ENCODE data around the gene KLK12. TPM values are rescaled to one million over a fixed set of nuclear protein-coding genes. Genes with fewer than 3 reads are reported as not detected.

Gene KLK12
- total and polyA plus RNA-seq, 2 of the 13 experiments (the other 11 are each of a cell fraction or from before 2014, with no cell fraction given): not detected

- H3K79me2 ChIP-seq (ENCODE audit: insufficient read depth, low read length): no peaks in the 10 kb centered on the region
- no TSS peak for BruUV-seq (replicated peaks)
- no peak for ATAC-seq
- FAIRE-seq: no peak
- H2AFZ ChIP-seq (ENCODE audit: low read length): no peak overlapping the region
- TF ChIP-seq TEF (CRISPR knock-in tag; IDR thresholded peaks at IDR 0.05) (no peak), ZFY (CRISPR knock-in tag; IDR thresholded peaks at IDR 0.05) (no peak), MTA3 (CRISPR knock-in tag; IDR thresholded peaks at IDR 0.05) (no peak)
- no peaks in the 10 kb centered on the region for H3K9me3 ChIP-seq (ENCODE audit: low read length)
- POLR2A ChIA-PET: no interaction called here
- no peak overlapping the region for H3K4me2 ChIP-seq (ENCODE audit: low read depth, low read length)
- in situ Hi-C loops (cut with HindIII; ENCODE audit: extremely low pct_ligation_motif_present, low pct_unique_long_range_greater_than_20kb) (no loop called here), intact Hi-C loops (cut with micrococcal nuclease; ENCODE audit: unreplicated experiment) (no loop called here)
- H3K4me3 ChIP-seq (replicated peaks in 1 of 3; ENCODE audit: insufficient read depth in 1 of 3, low read depth in 2 of 3, low read length in 3 of 3): no peak overlapping the region
- no peak overlapping the region for H3K27ac ChIP-seq (ENCODE audit: extremely low read length, insufficient read depth, low read length)
- H4K20me1 ChIP-seq (ENCODE audit: insufficient read depth, low read length): no peaks in the 10 kb centered on the region
- H3K36me3 ChIP-seq (replicated peaks in 1 of 2; ENCODE audit: control insufficient read depth in 1 of 2, insufficient read depth in 2 of 2, low read length in 2 of 2): no peaks in the 10 kb centered on the region
- H3K9ac ChIP-seq (ENCODE audit: insufficient read depth, low read depth, low read length): no peak overlapping the region
- CTCF ChIA-PET (ENCODE audit: low intra/inter-chr PET ratio, low total read pairs): no interaction called here
- no peak for DNase-seq (ENCODE audit: low spot score)
- no peaks in the 10 kb centered on the region for H3K4me1 ChIP-seq (ENCODE audit: insufficient read depth, low read length)
- WGBS (ENCODE audit: low lambda C conversion rate): 15% methylated on average over 8 of the region's 8 CpGs
- no peaks in the 10 kb centered on the region; a peak in 1 of 5 replicates for H3K27me3 ChIP-seq (ENCODE audit: control insufficient read depth in 1 of 2, insufficient read depth in 2 of 2, low read length in 2 of 2)
These were observed 55.0 kb downstream of the KLK12 start for GRCh38 chr19:50979758-50980157.

Other genes starting within 250 kb of the KLK12 start
- gene ACP4, start 244.6 kb downstream of the KLK12 start, total RNA-seq (2016; rRNA removed; fragmentation: Illumina TruSeq; extraction: Trizol): not detected in 2 replicates
- 0.08 TPM in 1 of 2 replicates, not detected in the other for gene ACP4, start 244.6 kb downstream of the KLK12 start, polyA plus RNA-seq (2011; rRNA removed)
- not detected in 2 replicates for gene KLK1, start 211.2 kb downstream of the KLK12 start, total RNA-seq (2016; rRNA removed; fragmentation: Illumina TruSeq; extraction: Trizol)
- gene KLK1, start 211.2 kb downstream of the KLK12 start, polyA plus RNA-seq (2011; rRNA removed): not detected in 2 replicates
- gene KLK15, start 201.4 kb downstream of the KLK12 start, total RNA-seq (2016; rRNA removed; fragmentation: Illumina TruSeq; extraction: Trizol): not detected in 2 replicates
- gene KLK15, start 201.4 kb downstream of the KLK12 start, polyA plus RNA-seq (2011; rRNA removed): not detected in 2 replicates
- gene KLK3, start 180.1 kb downstream of the KLK12 start, total RNA-seq (2016; rRNA removed; fragmentation: Illumina TruSeq; extraction: Trizol): not detected in 2 replicates
- gene KLK3, start 180.1 kb downstream of the KLK12 start, polyA plus RNA-seq (2011; rRNA removed): not detected in 2 replicates
- gene KLK2, start 161.6 kb downstream of the KLK12 start, total RNA-seq (2016; rRNA removed; fragmentation: Illumina TruSeq; extraction: Trizol): not detected in 2 replicates
- 0.11 TPM in 1 of 2 replicates, not detected in the other for gene KLK2, start 161.6 kb downstream of the KLK12 start, polyA plus RNA-seq (2011; rRNA removed)
- gene KLK4, start 123.6 kb downstream of the KLK12 start, total RNA-seq (2016; rRNA removed; fragmentation: Illumina TruSeq; extraction: Trizol): not detected in 2 replicates
- not detected in 2 replicates for gene KLK4, start 123.6 kb downstream of the KLK12 start, polyA plus RNA-seq (2011; rRNA removed)
- gene KLK5, start 82.0 kb downstream of the KLK12 start, total RNA-seq (2016; rRNA removed; fragmentation: Illumina TruSeq; extraction: Trizol): not detected in 2 replicates
- gene KLK5, start 82.0 kb downstream of the KLK12 start, polyA plus RNA-seq (2011; rRNA removed): not detected in 2 replicates
- 0.15 TPM in 1 of 2 replicates, not detected in the other for gene KLK6, start 65.4 kb downstream of the KLK12 start, total RNA-seq (2016; rRNA removed; fragmentation: Illumina TruSeq; extraction: Trizol)
- 1.6 and 1.8 TPM in 2 replicates for gene KLK6, start 65.4 kb downstream of the KLK12 start, polyA plus RNA-seq (2011; rRNA removed)
- not detected in 2 replicates for gene KLK7, start 51.1 kb downstream of the KLK12 start, total RNA-seq (2016; rRNA removed; fragmentation: Illumina TruSeq; extraction: Trizol)
- not detected in 2 replicates for gene KLK7, start 51.1 kb downstream of the KLK12 start, polyA plus RNA-seq (2011; rRNA removed)
- not detected in 2 replicates for gene KLK8, start 33.4 kb downstream of the KLK12 start, total RNA-seq (2016; rRNA removed; fragmentation: Illumina TruSeq; extraction: Trizol)
- not detected in 2 replicates for gene KLK8, start 33.4 kb downstream of the KLK12 start, polyA plus RNA-seq (2011; rRNA removed)
- gene KLK10, start 15.3 kb downstream of the KLK12 start, total RNA-seq (2016; rRNA removed; fragmentation: Illumina TruSeq; extraction: Trizol): not detected in 2 replicates
- gene KLK10, start 15.3 kb downstream of the KLK12 start, polyA plus RNA-seq (2011; rRNA removed): not detected in 2 replicates
- not detected in 2 replicates for gene KLK11, start 8.4 kb downstream of the KLK12 start, total RNA-seq (2016; rRNA removed; fragmentation: Illumina TruSeq; extraction: Trizol)
- gene KLK11, start 8.4 kb downstream of the KLK12 start, polyA plus RNA-seq (2011; rRNA removed): not detected in 2 replicates
- gene KLK13, start 30.1 kb upstream of the KLK12 start, total RNA-seq (2016; rRNA removed; fragmentation: Illumina TruSeq; extraction: Trizol): not detected in 2 replicates
- 0.09 TPM in 1 of 2 replicates, not detected in the other for gene KLK13, start 30.1 kb upstream of the KLK12 start, polyA plus RNA-seq (2011; rRNA removed)
- gene KLK14, start 47.9 kb upstream of the KLK12 start, total RNA-seq (2016; rRNA removed; fragmentation: Illumina TruSeq; extraction: Trizol): not detected in 2 replicates
- not detected in 2 replicates for gene KLK14, start 47.9 kb upstream of the KLK12 start, polyA plus RNA-seq (2011; rRNA removed)
- gene CTU1, start 73.4 kb upstream of the KLK12 start, total RNA-seq (2016; rRNA removed; fragmentation: Illumina TruSeq; extraction: Trizol): 1.9 and 2.9 TPM in 2 replicates
- 1.9 and 2.5 TPM in 2 replicates for gene CTU1, start 73.4 kb upstream of the KLK12 start, polyA plus RNA-seq (2011; rRNA removed)
- gene SIGLEC9, start 89.9 kb upstream of the KLK12 start, total RNA-seq (2016; rRNA removed; fragmentation: Illumina TruSeq; extraction: Trizol): not detected in 2 replicates
- not detected in 2 replicates for gene SIGLEC9, start 89.9 kb upstream of the KLK12 start, polyA plus RNA-seq (2011; rRNA removed)
- not detected in 2 replicates for gene SIGLEC7, start 107.3 kb upstream of the KLK12 start, total RNA-seq (2016; rRNA removed; fragmentation: Illumina TruSeq; extraction: Trizol)
- gene SIGLEC7, start 107.3 kb upstream of the KLK12 start, polyA plus RNA-seq (2011; rRNA removed): 0.17 TPM in 1 of 2 replicates, not detected in the other
- gene CD33, start 190.1 kb upstream of the KLK12 start, total RNA-seq (2016; rRNA removed; fragmentation: Illumina TruSeq; extraction: Trizol): 0.29 TPM in 1 of 2 replicates, not detected in the other
- gene CD33, start 190.1 kb upstream of the KLK12 start, polyA plus RNA-seq (2011; rRNA removed): 0.07 TPM in 1 of 2 replicates, not detected in the other
- not detected in 2 replicates for gene SIGLECL1, start 216.1 kb upstream of the KLK12 start, total RNA-seq (2016; rRNA removed; fragmentation: Illumina TruSeq; extraction: Trizol)
- not detected in 2 replicates for gene SIGLECL1, start 216.1 kb upstream of the KLK12 start, polyA plus RNA-seq (2011; rRNA removed)

All from HepG2 (cell line).